Neural cell (in vitro differentiated cells): Measurements from ENCODE around the gene MKX. TPM values are rescaled to one million over a fixed set of nuclear protein-coding genes. Genes with fewer than 3 reads are reported as not detected.

ENCODE experiments used
- H2AFZ ChIP-seq: fragments of 200-600, 300-800 bp; sonication (generic), shearing (Covaris generic); 2 replicates; pipeline ENCODE4 v1.6.0; 2014; ENCODE audit warnings: low read depth, mild to moderate bottlenecking, antibody characterized with exemption, low read length, moderate library complexity
- H3F3A ChIP-seq: fragments of 200-600 bp; shearing (Covaris generic); 2 replicates; pipeline ENCODE4 v1.6.1; 2016; ENCODE audit warnings: mild to moderate bottlenecking, moderate library complexity, mixed read lengths, antibody characterized with exemption, low read length; ENCODE audit not compliant: insufficient read depth, poor library complexity, severe bottlenecking
- H3K27ac ChIP-seq: fragments of 200-600, 300-800 bp; sonication (generic), shearing (Covaris generic); 2 replicates; pipeline ENCODE4 v1.5.1; 2014; ENCODE audit warnings: mild to moderate bottlenecking, low read length, moderate library complexity
- H3K27me3 ChIP-seq: fragments of 300-800, 200-600 bp; sonication (generic), shearing (Covaris generic); 2 replicates; pipeline ENCODE4 v1.6.0; 2014; ENCODE audit warnings: mild to moderate bottlenecking, low read depth, low read length, moderate library complexity; ENCODE audit not compliant: insufficient read depth
- H3K36me3 ChIP-seq: fragments of 300-800, 200-600 bp; sonication (generic), shearing (Covaris generic); 2 replicates; pipeline ENCODE4 v1.5.1; 2014; ENCODE audit warnings: mild to moderate bottlenecking, antibody characterized with exemption, low read length, moderate library complexity; ENCODE audit not compliant: insufficient read depth
- H3K4me2 ChIP-seq: fragments of 300-800, 200-600 bp; sonication (generic), shearing (Covaris generic); 2 replicates; pipeline ENCODE4 v1.6.0; 2014; ENCODE audit warnings: mild to moderate bottlenecking, low read length
- H3K4me3 ChIP-seq: fragments of 300-800, 200-600 bp; sonication (generic), shearing (Covaris generic); 2 replicates; pipeline ENCODE4 v1.5.1; 2014; ENCODE audit warnings: mild to moderate bottlenecking, low read length, moderate library complexity
- H3K79me2 ChIP-seq: fragments of 200-600 bp; shearing (Covaris generic); replicated peaks from 2 replicates; pipeline ENCODE4 v1.6.0; 2014; ENCODE audit warnings: mild to moderate bottlenecking, low read length, moderate library complexity; ENCODE audit not compliant: insufficient read depth
- H3K9ac ChIP-seq: fragments of 300-800, 200-600 bp; sonication (generic), shearing (Covaris generic); 2 replicates; pipeline ENCODE4 v1.6.1; 2016; ENCODE audit warnings: mild to moderate bottlenecking, low read length, mixed read lengths
- H3K9me2 ChIP-seq: fragments of 200-600 bp; shearing (Covaris generic); 2 replicates; pipeline ENCODE4 v1.6.1; 2016; ENCODE audit warnings: mild to moderate bottlenecking, low read length, mixed read lengths; ENCODE audit not compliant: insufficient read depth
- H3K9me3 ChIP-seq: fragments of 200-600, 300-800 bp; sonication (generic), shearing (Covaris generic); 2 replicates; pipeline ENCODE4 v1.6.1; 2016; ENCODE audit warnings: mild to moderate bottlenecking, mixed run types, low read length, moderate library complexity, mixed read lengths
- H4K20me1 ChIP-seq: fragments of 200-600 bp; shearing (Covaris generic); 2 replicates; pipeline ENCODE4 v1.6.1; 2016; ENCODE audit warnings: mild to moderate bottlenecking, mixed run types; ENCODE audit not compliant: insufficient read depth
- CTCF ChIP-seq: fragments of 450-650 bp; IDR thresholded peaks from 2 replicates; pipeline ENCODE4 v1.5.1; 2014; ENCODE audit warnings: antibody characterized with exemption, mild to moderate bottlenecking, moderate library complexity; ENCODE audit not compliant: poor library complexity, severe bottlenecking
- EP300 ChIP-seq: fragments of 450-650 bp; conservative IDR thresholded peaks from 2 replicates; pipeline ENCODE4 v1.6.1; 2014; ENCODE audit warnings: antibody characterized with exemption, mild to moderate bottlenecking, moderate library complexity; ENCODE audit not compliant: poor library complexity, severe bottlenecking
- EZH2 ChIP-seq: fragments of 200-600, 300-800 bp; shearing (Covaris generic), sonication (generic); IDR thresholded peaks from 2 replicates; pipeline ENCODE4 v1.6.1; 2014; ENCODE audit warnings: antibody characterized with exemption, low read length, borderline replicate concordance, mild to moderate bottlenecking; ENCODE audit not compliant: insufficient read depth, poor library complexity, severe bottlenecking
- MXI1 ChIP-seq: fragments of 450-650 bp; conservative IDR thresholded peaks from 2 replicates; pipeline ENCODE4 v1.6.1; 2014; ENCODE audit warnings: antibody characterized with exemption, mild to moderate bottlenecking; ENCODE audit not compliant: poor library complexity, severe bottlenecking
- POLR2AphosphoS5 ChIP-seq: IDR thresholded peaks from 2 replicates; pipeline ENCODE4 v1.6.1; 2012
- RAD21 ChIP-seq: fragments of 450-650 bp; conservative IDR thresholded peaks from 2 replicates; pipeline ENCODE4 v1.6.1; 2014; ENCODE audit warnings: antibody characterized with exemption, mild to moderate bottlenecking, moderate library complexity
- REST ChIP-seq: IDR thresholded peaks from 2 replicates; pipeline ENCODE4 v1.6.1; 2012; ENCODE audit warnings: borderline replicate concordance
- SMC3 ChIP-seq: fragments of 450-650 bp; conservative IDR thresholded peaks from 2 replicates; pipeline ENCODE4 v1.6.1; 2014; ENCODE audit warnings: antibody characterized with exemption, mild to moderate bottlenecking, moderate library complexity; ENCODE audit not compliant: poor library complexity
- TAF1 ChIP-seq: IDR thresholded peaks from 2 replicates; pipeline ENCODE4 v1.6.1; 2012; ENCODE audit warnings: low read depth
- polyA plus RNA-seq: library from polyadenylated mRNA; depleted of rRNA; stranded (reverse); fragments of >200 nt; gene quantifications from 2 replicates; pipeline ENCODE4 v1.2.3, GENCODE V29; 2014

Gene MKX
- polyA plus RNA-seq, 1 donor from 2014 or later: not detected

GRCh38 chr10:27636816-27637215 is 108.8 kb downstream of the MKX start:
- Histone ChIP-seq H3F3A (no peaks in the 10 kb centered on the region), H2AFZ (no peak overlapping the region), H4K20me1 (no peaks in the 10 kb centered on the region), H3K27ac (no peak overlapping the region), H3K4me2 (no peak overlapping the region), H3K9ac (no peak overlapping the region), H3K79me2 (no peaks in the 10 kb centered on the region), H3K27me3 (no peaks in the 10 kb centered on the region), H3K9me2 (no peaks in the 10 kb centered on the region), H3K9me3 (no peaks in the 10 kb centered on the region), H3K36me3 (no peaks in the 10 kb centered on the region), H3K4me3 (no peak overlapping the region)
- no peak for TF ChIP-seq REST

GRCh38 chr10:27635699-27636270 is 109.8 kb downstream of the MKX start:
- no peaks in the 10 kb centered on the region for H3K79me2 ChIP-seq
- no peaks in the 10 kb centered on the region for H3F3A ChIP-seq
- H3K36me3 ChIP-seq: no peaks in the 10 kb centered on the region
- no peak overlapping the region for H2AFZ ChIP-seq
- H3K9ac ChIP-seq: no peak overlapping the region
- H3K27ac ChIP-seq: no peak overlapping the region
- no peaks in the 10 kb centered on the region for H3K9me2 ChIP-seq
- no peak overlapping the region for H3K4me2 ChIP-seq
- H3K9me3 ChIP-seq: no peaks in the 10 kb centered on the region
- no peak overlapping the region for H3K4me3 ChIP-seq
- no peaks in the 10 kb centered on the region for H4K20me1 ChIP-seq
- no peak for TF ChIP-seq REST
- no peak for TF ChIP-seq EZH2
- no peak for TF ChIP-seq EP300
- no peak for TF ChIP-seq RAD21
- no peak for TF ChIP-seq TAF1
- TF ChIP-seq SMC3: no peak
- no peak for TF ChIP-seq CTCF
- TF ChIP-seq MXI1: no peak
- TF ChIP-seq POLR2AphosphoS5: no peak
- H3K27me3 ChIP-seq: no peaks in the 10 kb centered on the region
